Neural progenitor cell (in vitro differentiated cells): ENCODE measurements around the gene NLRP6.

Experiments used
- EZH2 ChIP-seq: fragments of 200-600 bp; sonication (generic); IDR thresholded peaks from 2 replicates; pipeline ENCODE4 v1.6.1; 2017; ENCODE audit warnings: antibody characterized with exemption, mild to moderate bottlenecking, moderate library complexity
- EZH2phosphoT487 ChIP-seq: fragments of 200-600 bp; sonication (generic); IDR thresholded peaks from 2 replicates; pipeline ENCODE4 v1.6.1; 2017; ENCODE audit warnings: antibody characterized with exemption
- TF ChIP-seq, protein P1 (sequence below): fragments of 200-600 bp; sonication (generic); IDR thresholded peaks from 2 replicates; pipeline ENCODE4 v1.5.1; 2017; ENCODE audit warnings: antibody characterized with exemption, mild to moderate bottlenecking

DNA sequence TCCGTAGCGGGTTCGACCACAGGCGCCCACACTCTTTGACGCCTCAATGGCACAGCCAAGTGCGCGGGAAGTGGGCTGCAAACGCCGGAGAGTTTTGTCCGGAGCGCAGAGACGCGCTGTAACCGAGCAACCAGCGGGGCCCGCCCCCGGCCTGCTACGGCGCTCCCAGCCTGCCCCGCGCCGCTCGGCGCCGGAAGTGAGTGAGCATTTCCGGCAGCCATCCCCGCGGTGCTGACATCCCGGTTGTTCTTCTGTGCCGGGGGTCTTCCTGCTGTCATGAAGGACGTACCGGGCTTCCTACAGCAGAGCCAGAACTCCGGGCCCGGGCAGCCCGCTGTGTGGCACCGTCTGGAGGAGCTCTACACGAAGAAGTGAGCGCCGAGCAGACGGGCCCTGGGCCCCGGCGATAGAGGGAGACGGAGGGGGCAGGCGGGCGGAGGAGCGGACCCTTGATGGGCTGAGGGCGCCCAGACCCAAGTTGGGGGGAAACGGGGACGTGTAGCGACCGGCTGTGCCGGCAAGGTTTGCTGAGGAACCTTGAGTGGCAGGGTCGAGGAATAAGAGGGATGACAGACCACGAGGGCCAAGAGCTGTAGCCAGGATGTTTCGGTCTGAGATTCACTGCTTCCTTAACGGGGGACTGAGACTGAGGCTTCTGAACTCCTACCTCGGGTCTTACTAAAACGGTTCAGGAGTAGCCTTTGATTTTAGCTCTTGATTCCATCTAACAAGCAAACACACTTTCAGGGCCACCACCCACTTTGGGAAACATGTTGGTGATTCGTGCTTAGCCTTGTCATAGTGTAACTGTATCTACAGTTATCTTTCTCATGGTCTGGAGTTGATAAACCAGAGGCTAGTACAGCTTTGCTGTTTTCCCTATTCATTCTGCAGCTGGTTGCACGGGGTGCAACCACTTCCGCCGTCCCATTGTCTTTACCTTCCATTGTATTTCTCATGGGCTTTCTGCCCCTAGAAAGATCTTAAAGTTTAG is 41.1 kb upstream of the NLRP6 start, which contains the start of gene PSMD13:
- TF ChIP-seq, protein P1, sequence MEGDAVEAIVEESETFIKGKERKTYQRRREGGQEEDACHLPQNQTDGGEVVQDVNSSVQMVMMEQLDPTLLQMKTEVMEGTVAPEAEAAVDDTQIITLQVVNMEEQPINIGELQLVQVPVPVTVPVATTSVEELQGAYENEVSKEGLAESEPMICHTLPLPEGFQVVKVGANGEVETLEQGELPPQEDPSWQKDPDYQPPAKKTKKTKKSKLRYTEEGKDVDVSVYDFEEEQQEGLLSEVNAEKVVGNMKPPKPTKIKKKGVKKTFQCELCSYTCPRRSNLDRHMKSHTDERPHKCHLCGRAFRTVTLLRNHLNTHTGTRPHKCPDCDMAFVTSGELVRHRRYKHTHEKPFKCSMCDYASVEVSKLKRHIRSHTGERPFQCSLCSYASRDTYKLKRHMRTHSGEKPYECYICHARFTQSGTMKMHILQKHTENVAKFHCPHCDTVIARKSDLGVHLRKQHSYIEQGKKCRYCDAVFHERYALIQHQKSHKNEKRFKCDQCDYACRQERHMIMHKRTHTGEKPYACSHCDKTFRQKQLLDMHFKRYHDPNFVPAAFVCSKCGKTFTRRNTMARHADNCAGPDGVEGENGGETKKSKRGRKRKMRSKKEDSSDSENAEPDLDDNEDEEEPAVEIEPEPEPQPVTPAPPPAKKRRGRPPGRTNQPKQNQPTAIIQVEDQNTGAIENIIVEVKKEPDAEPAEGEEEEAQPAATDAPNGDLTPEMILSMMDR = no peak
- TF ChIP-seq EZH2 = no peak
- peak; percentile 31 for TF ChIP-seq EZH2phosphoT487
